ENCODE results near the gene DTNA. TPM values are rescaled to one million over a fixed set of nuclear protein-coding genes. Genes with fewer than 3 reads are reported as not detected.
A peak's percentile ranks its signal among the peaks of the same experiment; 100 is the strongest.
"Not testable (repeated sequence)": the region's sequence is repeated elsewhere in the genome, so short reads cannot be mapped to it uniquely, and the experiment has no call there.

Gene DTNA
- total RNA-seq, 2 donors from 2014 or later: 41.0 to 78.4 TPM

DNA sequence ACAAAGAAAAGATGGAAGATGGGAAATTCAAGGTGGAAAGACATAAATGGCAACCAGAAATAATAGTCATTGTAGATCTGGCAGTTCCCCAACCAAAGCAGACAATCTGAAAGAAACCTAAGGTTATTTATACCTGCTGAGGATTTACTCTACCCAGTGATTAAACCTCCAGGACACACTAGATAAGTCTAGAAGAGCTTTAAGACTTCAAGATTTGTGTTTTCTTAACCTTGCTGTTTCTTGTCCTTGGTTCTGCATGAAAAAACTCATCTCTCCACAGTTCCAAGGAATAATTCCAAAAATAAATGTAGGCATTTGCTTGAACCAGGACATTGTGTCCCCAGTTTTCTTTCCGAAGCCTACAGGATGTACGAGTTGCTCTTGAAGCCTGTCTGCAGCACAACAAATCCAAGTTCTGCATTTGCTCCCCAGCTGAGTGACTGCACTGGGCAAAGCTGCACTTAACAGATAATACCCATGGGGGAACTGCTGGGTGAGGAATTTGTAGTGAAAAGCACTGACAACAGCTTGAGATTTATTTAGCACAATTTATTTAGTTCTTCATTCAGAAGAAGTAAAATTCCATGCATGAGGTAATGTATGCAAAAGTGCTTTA, 19.8 kb downstream of the DTNA start:
- TF ChIP-seq, protein P1, sequence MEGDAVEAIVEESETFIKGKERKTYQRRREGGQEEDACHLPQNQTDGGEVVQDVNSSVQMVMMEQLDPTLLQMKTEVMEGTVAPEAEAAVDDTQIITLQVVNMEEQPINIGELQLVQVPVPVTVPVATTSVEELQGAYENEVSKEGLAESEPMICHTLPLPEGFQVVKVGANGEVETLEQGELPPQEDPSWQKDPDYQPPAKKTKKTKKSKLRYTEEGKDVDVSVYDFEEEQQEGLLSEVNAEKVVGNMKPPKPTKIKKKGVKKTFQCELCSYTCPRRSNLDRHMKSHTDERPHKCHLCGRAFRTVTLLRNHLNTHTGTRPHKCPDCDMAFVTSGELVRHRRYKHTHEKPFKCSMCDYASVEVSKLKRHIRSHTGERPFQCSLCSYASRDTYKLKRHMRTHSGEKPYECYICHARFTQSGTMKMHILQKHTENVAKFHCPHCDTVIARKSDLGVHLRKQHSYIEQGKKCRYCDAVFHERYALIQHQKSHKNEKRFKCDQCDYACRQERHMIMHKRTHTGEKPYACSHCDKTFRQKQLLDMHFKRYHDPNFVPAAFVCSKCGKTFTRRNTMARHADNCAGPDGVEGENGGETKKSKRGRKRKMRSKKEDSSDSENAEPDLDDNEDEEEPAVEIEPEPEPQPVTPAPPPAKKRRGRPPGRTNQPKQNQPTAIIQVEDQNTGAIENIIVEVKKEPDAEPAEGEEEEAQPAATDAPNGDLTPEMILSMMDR (IDR thresholded peaks at IDR 0.05): no peak
- ATAC-seq (ENCODE audit: insufficient number of reproducible peaks, low FRiP score, low read depth): no peak
- no peak for DNase-seq (ENCODE audit: low spot score)
- Histone ChIP-seq H3K4me1 (ENCODE audit: control insufficient read depth in 1 of 2, low read depth in 2 of 2) (peaks cover 20 to 29% of the 10 kb centered on the region in 2 donors), H3K4me3 (peak overlapping the region; percentile 1), H3K27me3 (replicated peaks; ENCODE audit: insufficient read depth) (no peaks in the 10 kb centered on the region), H3K27ac (peak overlapping the region; percentile 40 to 73), H3K36me3 (no peaks in the 10 kb centered on the region), H3K9me3 (no peaks in the 10 kb centered on the region)

DNA sequence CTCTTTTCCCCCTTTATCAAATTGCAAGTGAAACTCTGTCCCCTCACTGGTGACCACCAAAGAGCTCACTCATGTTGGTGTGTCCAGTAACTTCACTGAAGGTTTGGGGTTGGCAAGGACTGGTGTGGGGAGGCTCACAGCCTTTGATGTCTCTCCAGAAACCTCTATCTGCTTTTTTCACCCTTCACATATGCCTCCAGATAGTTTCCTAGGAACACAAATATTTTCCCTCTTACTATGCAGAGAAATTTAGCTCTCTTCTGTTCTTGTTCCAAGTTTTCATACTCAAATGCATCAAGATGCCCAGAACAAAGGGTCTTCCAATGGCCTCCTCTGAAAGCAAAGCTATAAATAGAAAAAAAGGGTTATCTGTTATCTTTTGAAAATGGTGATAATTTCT, 20.7 kb downstream of the DTNA start:
- H3K9me3 ChIP-seq: no peaks in the 10 kb centered on the region
- H3K36me3 ChIP-seq: no peaks in the 10 kb centered on the region
- H3K27ac ChIP-seq: peak overlapping the region; percentile 40 to 73
- H3K4me3 ChIP-seq: no peak overlapping the region
- TF ChIP-seq, protein P1 (IDR thresholded peaks at IDR 0.05): no peak
- ATAC-seq (ENCODE audit: insufficient number of reproducible peaks, low FRiP score, low read depth) (no peak), DNase-seq (ENCODE audit: low spot score) (no peak)
- H3K27me3 ChIP-seq (replicated peaks; ENCODE audit: insufficient read depth): no peaks in the 10 kb centered on the region
- H3K4me1 ChIP-seq (ENCODE audit: control insufficient read depth in 1 of 2, low read depth in 2 of 2): peaks cover 20 to 29% of the 10 kb centered on the region in 2 donors

DNA sequence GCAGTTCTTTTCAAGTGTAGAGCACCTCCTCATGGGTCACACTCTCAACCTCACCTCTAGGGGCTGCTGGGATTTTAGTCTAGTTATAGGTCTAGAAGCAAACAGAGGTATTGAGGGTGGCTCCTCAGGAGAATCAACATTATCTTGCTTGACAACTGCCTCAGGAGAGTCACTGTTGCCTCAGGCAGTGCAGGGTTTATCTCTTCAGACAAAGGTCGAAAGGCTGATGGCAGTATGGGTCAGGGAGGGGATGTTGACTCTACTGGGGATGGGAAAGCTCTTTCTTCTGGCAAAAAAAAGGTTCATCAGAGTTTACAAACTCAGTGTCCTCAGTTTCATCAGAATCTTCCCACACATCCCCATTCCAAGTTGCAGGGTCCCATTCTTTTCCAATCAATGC, 24.0 kb downstream of the DTNA start:
- H3K4me1 ChIP-seq (ENCODE audit: control insufficient read depth in 1 of 2, low read depth in 2 of 2): peaks cover 14 to 31% of the 10 kb centered on the region in 2 donors
- ATAC-seq (ENCODE audit: insufficient number of reproducible peaks, low FRiP score, low read depth) (no peak), DNase-seq (ENCODE audit: low spot score) (no peak)
- no peaks in the 10 kb centered on the region for H3K27me3 ChIP-seq (replicated peaks; ENCODE audit: insufficient read depth)
- H3K36me3 ChIP-seq: no peaks in the 10 kb centered on the region
- H3K4me3 ChIP-seq: no peak overlapping the region
- no peak overlapping the region for H3K27ac ChIP-seq
- H3K9me3 ChIP-seq: no peaks in the 10 kb centered on the region
- TF ChIP-seq, protein P1 (IDR thresholded peaks at IDR 0.05): no peak

DNA sequence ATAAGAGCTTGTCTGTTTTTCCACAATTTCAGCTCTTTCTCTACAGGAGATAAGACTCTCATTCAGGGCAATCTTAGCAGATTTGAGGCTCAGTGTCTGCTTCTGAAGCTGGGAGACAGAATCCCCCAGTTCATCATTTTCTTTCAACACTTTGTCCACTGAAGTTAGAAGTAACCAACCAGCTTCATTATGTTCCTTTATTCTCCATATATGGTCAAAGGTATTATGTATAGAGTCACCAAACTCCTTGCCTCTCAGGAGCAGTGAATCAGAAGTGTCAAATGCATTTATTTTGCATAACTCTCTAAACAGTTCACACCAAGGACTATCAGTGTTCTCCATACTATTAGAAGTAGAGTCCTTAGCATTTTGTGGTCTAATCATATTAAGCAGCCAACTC, 24.4 kb downstream of the DTNA start:
- ATAC-seq (ENCODE audit: insufficient number of reproducible peaks, low FRiP score, low read depth); H3K27me3 ChIP-seq (replicated peaks; ENCODE audit: insufficient read depth); H3K9me3 ChIP-seq; DNase-seq (ENCODE audit: low spot score); H3K27ac ChIP-seq; H3K4me3 ChIP-seq; H3K36me3 ChIP-seq: not testable (repeated sequence)
- H3K4me1 ChIP-seq (ENCODE audit: control insufficient read depth in 1 of 2, low read depth in 2 of 2): peaks cover 13 to 31% of the 10 kb centered on the region in 2 donors

DNA sequence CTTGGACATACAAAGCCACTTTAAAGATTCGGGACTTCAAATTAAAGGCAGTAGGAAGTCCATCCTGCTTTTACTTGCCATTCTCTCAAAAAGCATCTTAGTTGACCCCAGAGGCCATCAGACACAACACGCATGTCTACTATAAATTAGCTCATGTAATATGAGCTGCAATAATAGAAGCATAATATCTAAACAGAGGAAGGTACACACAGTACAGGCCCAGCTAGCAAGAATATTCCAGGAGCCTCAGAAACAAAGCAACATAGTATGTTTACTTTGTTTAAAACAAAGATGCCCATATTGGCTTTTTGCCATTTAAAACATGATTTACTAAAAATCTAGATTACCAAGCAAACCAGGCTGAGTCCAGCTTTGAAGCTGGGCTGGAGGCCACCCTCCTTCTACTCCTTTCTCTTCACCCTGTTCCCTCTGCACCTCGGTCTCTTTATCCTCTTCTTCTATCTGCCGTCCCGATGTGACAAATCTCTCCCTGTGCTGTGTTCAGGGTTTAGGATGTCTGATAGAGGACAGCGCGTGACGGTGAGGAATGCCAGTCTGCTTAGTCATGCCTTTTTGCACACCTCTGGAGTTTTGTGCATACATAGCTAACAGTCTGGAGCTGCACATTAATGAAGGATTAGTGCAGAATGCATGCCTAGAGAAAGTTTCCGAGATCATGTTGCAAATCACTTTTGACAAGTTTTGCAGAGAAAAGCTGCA, 28.2 kb downstream of the DTNA start:
- no peak for DNase-seq (ENCODE audit: low spot score)
- peaks cover 12 to 35% of the 10 kb centered on the region in 2 donors for H3K4me1 ChIP-seq (ENCODE audit: control insufficient read depth in 1 of 2, low read depth in 2 of 2)
- no peak for ATAC-seq (ENCODE audit: insufficient number of reproducible peaks, low FRiP score, low read depth)
- H3K27ac ChIP-seq: no peak overlapping the region
- no peak overlapping the region for H3K4me3 ChIP-seq
- TF ChIP-seq, protein P1 (IDR thresholded peaks at IDR 0.05): no peak
- no peaks in the 10 kb centered on the region for H3K27me3 ChIP-seq (replicated peaks; ENCODE audit: insufficient read depth)
- H3K36me3 ChIP-seq: no peaks in the 10 kb centered on the region
- H3K9me3 ChIP-seq: no peaks in the 10 kb centered on the region
